Sigmoid colon (tissue), 4 donors: ENCODE data around the gene RAB4B.

Experiments used
- CTCF ChIP-seq, 4 experiments: fragments of 450-650 bp in 3 of 4; fragments of 200-600 bp in 1 of 4; IDR thresholded peaks; one replicate each; pipeline ENCODE4 v1.5.1; 2016 to 2019; ENCODE audit warnings: antibody characterized with exemption in 4 of 4, mild to moderate bottlenecking in 3 of 4, moderate library complexity in 2 of 4
- POLR2AphosphoS5 ChIP-seq, 4 donors: sonication (generic); formaldehyde crosslinking; IDR thresholded peaks; one replicate each; pipeline ENCODE4 v1.6.1; 2017; ENCODE audit warnings: antibody characterized with exemption in 4 of 4

- TF ChIP-seq CTCF (IDR thresholded peaks at IDR 0.05) (no peak), POLR2AphosphoS5 (IDR thresholded peaks at IDR 0.05) (no peak)
These were observed 33.3 kb upstream of the RAB4B start for GRCh38 chr19:40744554-40745401.
